Upper lobe of right lung (tissue), 1 donor: Measurements from ENCODE around the gene GALNT14. TPM values are rescaled to one million over a fixed set of nuclear protein-coding genes. Genes with fewer than 3 reads are reported as not detected.

ENCODE experiments used
- ATAC-seq: fragments of 200-7000 bp; cut with Tn5 transposase; one replicate; pipeline ENCODE4 v1.9.1; 2020; ENCODE audit warnings: mild to moderate bottlenecking, moderate library complexity
- DNase-seq: peaks from one replicate; pipeline ENCODE4 v3.0.0-alpha.2; 2020
- H3K27ac ChIP-seq: fragments of 200-600 bp; one replicate; pipeline ENCODE4 v1.8.0; 2022
- H3K27me3 ChIP-seq: fragments of 200-600 bp; one replicate; pipeline ENCODE4 v1.8.0; 2022; ENCODE audit warnings: mild to moderate bottlenecking
- H3K36me3 ChIP-seq: fragments of 200-600 bp; one replicate; pipeline ENCODE4 v1.8.0; 2022
- H3K4me1 ChIP-seq: fragments of 200-600 bp; one replicate; pipeline ENCODE4 v1.8.0; 2022
- H3K4me3 ChIP-seq: fragments of 200-600 bp; one replicate; pipeline ENCODE4 v1.8.0; 2022; ENCODE audit warnings: mild to moderate bottlenecking
- H3K9me3 ChIP-seq: fragments of 200-600 bp; one replicate; pipeline ENCODE4 v1.8.0; 2022
- intact Hi-C: fragments of 100-400 bp; cut with DNase I; formaldehyde crosslinking; loops from one replicate; pipeline ENCODE4 v1.11.0; 2022
- total RNA-seq: library from RNA; stranded (reverse); fragmentation: NEBNext Ultra II Directional; extraction: Animal tissue kit (Norgen Biotek cat#: 25700); gene quantifications from one replicate; pipeline ENCODE4 v1.2.1, GENCODE V29; 2021
- TF ChIP-seq, protein P1 (sequence below): fragments of 200-600 bp; IDR thresholded peaks from one replicate; pipeline ENCODE4 v1.8.0; 2022; ENCODE audit warnings: antibody characterized with exemption
- donor health status: DM: no; HTN: yes; CAD: no; lungs with severe emphysema.

GALNT14 gene
- total RNA-seq, 1 donor from 2014 or later, result 0.81 TPM

DNA sequence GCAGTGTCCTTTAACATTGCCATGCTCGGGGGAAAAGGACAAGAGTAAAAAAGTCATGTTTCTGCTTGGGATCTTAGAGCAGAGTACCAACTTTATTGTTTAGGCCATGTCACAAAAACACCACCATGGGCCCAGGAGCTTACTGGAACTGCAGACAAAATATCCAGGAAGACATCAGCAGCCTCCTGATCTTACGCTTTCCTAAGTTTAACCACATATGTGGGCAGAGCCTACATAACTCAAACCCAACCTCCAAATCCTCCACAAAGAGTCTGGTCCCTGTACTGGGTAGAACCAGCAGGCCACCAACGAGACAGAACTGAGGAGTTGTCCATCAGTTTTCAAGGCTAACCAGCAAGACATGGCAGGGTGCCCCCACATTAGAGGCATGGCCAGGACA lies 10.3 kb downstream of the GALNT14 start:
- ATAC-seq, result no peak
- intact Hi-C loops, result no loop called here
- TF ChIP-seq, protein P1, sequence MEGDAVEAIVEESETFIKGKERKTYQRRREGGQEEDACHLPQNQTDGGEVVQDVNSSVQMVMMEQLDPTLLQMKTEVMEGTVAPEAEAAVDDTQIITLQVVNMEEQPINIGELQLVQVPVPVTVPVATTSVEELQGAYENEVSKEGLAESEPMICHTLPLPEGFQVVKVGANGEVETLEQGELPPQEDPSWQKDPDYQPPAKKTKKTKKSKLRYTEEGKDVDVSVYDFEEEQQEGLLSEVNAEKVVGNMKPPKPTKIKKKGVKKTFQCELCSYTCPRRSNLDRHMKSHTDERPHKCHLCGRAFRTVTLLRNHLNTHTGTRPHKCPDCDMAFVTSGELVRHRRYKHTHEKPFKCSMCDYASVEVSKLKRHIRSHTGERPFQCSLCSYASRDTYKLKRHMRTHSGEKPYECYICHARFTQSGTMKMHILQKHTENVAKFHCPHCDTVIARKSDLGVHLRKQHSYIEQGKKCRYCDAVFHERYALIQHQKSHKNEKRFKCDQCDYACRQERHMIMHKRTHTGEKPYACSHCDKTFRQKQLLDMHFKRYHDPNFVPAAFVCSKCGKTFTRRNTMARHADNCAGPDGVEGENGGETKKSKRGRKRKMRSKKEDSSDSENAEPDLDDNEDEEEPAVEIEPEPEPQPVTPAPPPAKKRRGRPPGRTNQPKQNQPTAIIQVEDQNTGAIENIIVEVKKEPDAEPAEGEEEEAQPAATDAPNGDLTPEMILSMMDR, result no peak

DNA sequence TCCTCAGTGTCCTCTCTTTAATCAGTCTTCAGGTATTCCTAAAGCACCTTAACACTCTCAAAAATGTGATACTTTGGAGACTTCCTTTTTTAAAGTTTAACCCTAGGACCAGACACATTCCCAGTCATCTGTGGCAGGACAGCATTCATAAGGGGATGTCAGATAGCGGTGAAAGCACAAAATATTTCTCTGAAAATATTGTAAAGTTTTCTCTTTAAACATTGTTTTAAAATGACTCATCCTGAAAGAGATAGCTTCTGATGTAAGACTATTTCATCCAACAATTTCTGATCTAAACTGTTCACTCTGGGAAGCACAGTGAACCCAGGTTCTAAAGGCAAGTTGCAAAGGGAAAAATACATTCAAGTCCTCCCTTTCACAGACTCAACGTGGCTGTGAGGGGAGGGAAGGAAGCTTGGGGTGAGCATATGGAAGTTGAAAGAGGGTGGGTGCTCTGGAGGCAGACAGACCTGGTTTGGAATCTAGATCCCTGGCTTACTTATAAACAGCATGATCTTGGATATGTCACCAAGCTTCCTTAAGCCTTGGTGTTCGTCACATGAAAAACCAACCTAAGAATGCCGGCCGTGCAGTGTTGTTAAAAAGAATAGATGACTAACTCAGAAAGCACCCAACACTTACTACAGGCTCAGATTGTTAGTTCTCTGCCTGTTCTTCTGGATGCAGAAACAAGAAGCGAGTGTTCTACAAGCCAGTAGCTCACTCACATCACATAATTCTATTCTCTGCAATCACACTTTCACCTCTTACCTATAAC lies 12.1 kb downstream of the GALNT14 start:
- H3K36me3 ChIP-seq, result no peaks in the 10 kb centered on the region
- no peaks in the 10 kb centered on the region for H3K9me3 ChIP-seq
- H3K27me3 ChIP-seq, result peaks cover 9% of the 10 kb centered on the region
- no peak for DNase-seq
- no peaks in the 10 kb centered on the region for H3K4me1 ChIP-seq
- H3K27ac ChIP-seq, result no peak overlapping the region
- no peak overlapping the region for H3K4me3 ChIP-seq
- intact Hi-C loops, result no loop called here
- TF ChIP-seq, protein P1, result no peak
- no peak for ATAC-seq

More for the DNA sequence above, 10.3 kb downstream of the GALNT14 start:
- Histone ChIP-seq H3K9me3 (no peaks in the 10 kb centered on the region), H3K4me1 (no peaks in the 10 kb centered on the region), H3K27ac (no peak overlapping the region), H3K27me3 (peaks cover 9% of the 10 kb centered on the region), H3K36me3 (no peaks in the 10 kb centered on the region), H3K4me3 (no peak overlapping the region)
- DNase-seq, result no peak

DNA sequence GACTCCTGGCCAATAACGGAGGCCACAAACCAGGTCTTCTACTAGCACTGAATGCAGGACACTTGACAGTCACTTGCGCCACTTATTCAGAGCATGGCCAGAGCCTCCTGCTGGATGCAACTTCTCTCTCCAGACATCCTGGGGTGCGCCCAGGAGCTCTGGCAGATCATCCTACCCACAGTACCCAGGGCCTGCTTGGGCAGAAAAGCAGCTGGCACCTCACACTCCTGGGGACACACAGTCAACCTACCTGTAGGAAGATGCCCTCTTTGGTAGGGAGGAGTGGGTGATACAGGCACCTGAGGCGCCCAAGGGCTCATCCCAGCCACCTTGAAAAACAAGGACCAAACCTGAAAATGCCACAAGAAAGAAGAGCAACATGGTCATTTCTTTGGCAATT lies 13.3 kb downstream of the GALNT14 start:
- Histone ChIP-seq H3K4me3 (no peak overlapping the region), H3K27ac (no peak overlapping the region), H3K27me3 (peaks cover 9% of the 10 kb centered on the region), H3K9me3 (no peaks in the 10 kb centered on the region), H3K36me3 (no peaks in the 10 kb centered on the region), H3K4me1 (no peaks in the 10 kb centered on the region)
- TF ChIP-seq, protein P1, result no peak
- ATAC-seq (no peak), DNase-seq (no peak)
- intact Hi-C loops, result no loop called here

DNA sequence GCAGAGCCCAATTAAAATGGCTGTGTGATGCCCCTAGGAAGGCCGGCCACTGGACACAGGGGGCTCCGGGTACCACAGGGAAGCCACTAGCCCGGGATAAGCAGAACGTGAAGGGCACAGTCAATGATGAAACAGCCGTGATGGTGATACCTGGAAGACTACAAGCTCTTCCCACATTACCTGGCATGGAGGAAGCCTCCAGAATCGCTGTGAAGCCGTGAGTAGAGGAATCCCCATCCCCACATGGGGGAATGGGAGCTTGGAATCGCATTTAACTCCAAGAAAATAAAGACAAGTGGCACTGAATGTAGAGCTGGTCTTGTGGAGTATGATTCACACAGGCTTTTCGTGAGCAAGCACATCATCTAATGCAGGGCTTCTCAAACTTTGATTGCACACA lies 16.1 kb downstream of the GALNT14 start:
- DNase-seq (no peak), ATAC-seq (no peak)
- TF ChIP-seq, protein P1, result no peak
- intact Hi-C loops, result no loop called here
- Histone ChIP-seq H3K36me3 (no peaks in the 10 kb centered on the region), H3K9me3 (no peaks in the 10 kb centered on the region), H3K4me3 (no peak overlapping the region), H3K4me1 (no peaks in the 10 kb centered on the region), H3K27me3 (peaks cover 9% of the 10 kb centered on the region), H3K27ac (no peak overlapping the region)

DNA sequence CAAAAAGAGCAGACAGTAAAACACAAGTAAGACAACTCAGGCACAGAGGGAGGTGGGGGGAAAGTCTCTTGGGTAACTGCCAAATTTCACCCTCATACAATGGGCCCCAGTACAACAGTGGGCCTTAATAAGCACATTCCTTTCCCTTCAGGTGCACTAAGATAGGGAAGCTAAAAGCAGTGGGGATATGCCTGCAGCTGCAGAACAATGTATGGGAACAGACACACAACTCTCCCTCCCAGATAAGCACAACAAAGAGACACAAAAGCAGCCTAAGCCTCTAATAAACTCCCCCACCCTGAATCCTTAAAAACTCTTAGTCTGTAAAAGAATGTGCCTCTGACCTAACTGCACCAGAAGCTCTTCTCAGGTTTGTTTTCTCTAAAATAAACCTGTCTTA lies 24.5 kb downstream of the GALNT14 start:
- TF ChIP-seq, protein P1, result no peak
- no peaks in the 10 kb centered on the region for H3K27me3 ChIP-seq
- no peaks in the 10 kb centered on the region for H3K36me3 ChIP-seq
- no peaks in the 10 kb centered on the region for H3K4me1 ChIP-seq
- no peak overlapping the region for H3K27ac ChIP-seq
- H3K4me3 ChIP-seq, result no peak overlapping the region
- intact Hi-C loops, result no loop called here
- DNase-seq (no peak), ATAC-seq (no peak)
- H3K9me3 ChIP-seq, result no peaks in the 10 kb centered on the region
